SK-N-SH treated with all-trans-retinoic acid at 6 μM for 48 hours (cell line): ENCODE results near the gene ARL15.

Source experiments
- ESRRG ChIP-seq: fragments of 250-450 bp; sonication (Bioruptor Pico); IDR thresholded peaks from 2 replicates; pipeline ENCODE4 v1.6.1; 2021; ENCODE audit warnings: mild to moderate bottlenecking
- GLIS3 ChIP-seq: fragments of 250-450 bp; sonication (Bioruptor Pico); IDR thresholded peaks from 2 replicates; pipeline ENCODE4 v1.5.0; 2020; ENCODE audit warnings: mild to moderate bottlenecking, moderate library complexity
- RARB ChIP-seq: fragments of 250-450 bp; sonication (Bioruptor Pico); IDR thresholded peaks from 2 replicates; pipeline ENCODE4 v1.8.0; 2021; ENCODE audit warnings: mild to moderate bottlenecking, moderate library complexity
- SNAI2 ChIP-seq: fragments of 250-450 bp; sonication (Bioruptor Pico); IDR thresholded peaks from 2 replicates; pipeline ENCODE4 v1.5.0; 2020; ENCODE audit warnings: mild to moderate bottlenecking, moderate library complexity
- ZFP3 ChIP-seq: fragments of 250-450 bp; sonication (Bioruptor Pico); IDR thresholded peaks from 2 replicates; pipeline ENCODE4 v1.5.0; 2020; ENCODE audit warnings: mild to moderate bottlenecking, moderate library complexity
- ZFP30 ChIP-seq: fragments of 450-650 bp; formaldehyde crosslinking; IDR thresholded peaks from 2 replicates; pipeline ENCODE4 v1.5.0; 2022; ENCODE audit warnings: mild to moderate bottlenecking, moderate library complexity
- ZNF70 ChIP-seq: fragments of 450-650 bp; formaldehyde crosslinking; IDR thresholded peaks from 2 replicates; pipeline ENCODE4 v1.5.0; 2020; ENCODE audit warnings: mild to moderate bottlenecking, moderate library complexity
- TF ChIP-seq, protein P1 (sequence below): fragments of 250-450 bp; sonication (Bioruptor Pico); IDR thresholded peaks from 2 replicates; pipeline ENCODE4 v1.8.0; 2020; ENCODE audit warnings: mild to moderate bottlenecking, moderate library complexity, borderline replicate concordance
- TF ChIP-seq, protein P2 (sequence below): fragments of 250-450 bp; sonication (Bioruptor Pico); IDR thresholded peaks from 2 replicates; pipeline ENCODE4 v1.5.1; 2020; ENCODE audit warnings: low read depth, mild to moderate bottlenecking, moderate library complexity
- TF ChIP-seq, protein P3 (sequence below): fragments of 250-450 bp; sonication (Bioruptor Pico); IDR thresholded peaks from 2 replicates; pipeline ENCODE4 v1.5.0; 2020; ENCODE audit warnings: mild to moderate bottlenecking, moderate library complexity

DNA sequence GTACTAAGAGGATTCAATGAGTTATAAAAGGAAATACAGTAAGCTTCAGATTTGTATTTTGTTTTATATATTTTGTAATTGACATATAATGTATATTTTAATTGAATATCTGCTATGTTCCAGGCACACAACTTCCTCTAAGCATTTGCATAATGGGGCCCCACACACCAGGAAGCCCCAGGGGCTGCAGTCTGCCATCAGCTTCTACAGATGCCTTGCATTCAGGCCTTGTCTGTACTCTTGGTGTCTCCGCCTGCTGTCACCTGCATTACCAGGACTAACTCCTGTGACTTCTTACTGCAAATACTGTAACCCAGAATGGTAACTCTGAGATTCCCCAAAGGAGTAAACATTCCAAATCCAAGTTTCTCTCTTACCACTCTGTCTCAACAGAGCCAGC is 20.6 kb downstream of the ARL15 start:
- TF ChIP-seq, protein P1, sequence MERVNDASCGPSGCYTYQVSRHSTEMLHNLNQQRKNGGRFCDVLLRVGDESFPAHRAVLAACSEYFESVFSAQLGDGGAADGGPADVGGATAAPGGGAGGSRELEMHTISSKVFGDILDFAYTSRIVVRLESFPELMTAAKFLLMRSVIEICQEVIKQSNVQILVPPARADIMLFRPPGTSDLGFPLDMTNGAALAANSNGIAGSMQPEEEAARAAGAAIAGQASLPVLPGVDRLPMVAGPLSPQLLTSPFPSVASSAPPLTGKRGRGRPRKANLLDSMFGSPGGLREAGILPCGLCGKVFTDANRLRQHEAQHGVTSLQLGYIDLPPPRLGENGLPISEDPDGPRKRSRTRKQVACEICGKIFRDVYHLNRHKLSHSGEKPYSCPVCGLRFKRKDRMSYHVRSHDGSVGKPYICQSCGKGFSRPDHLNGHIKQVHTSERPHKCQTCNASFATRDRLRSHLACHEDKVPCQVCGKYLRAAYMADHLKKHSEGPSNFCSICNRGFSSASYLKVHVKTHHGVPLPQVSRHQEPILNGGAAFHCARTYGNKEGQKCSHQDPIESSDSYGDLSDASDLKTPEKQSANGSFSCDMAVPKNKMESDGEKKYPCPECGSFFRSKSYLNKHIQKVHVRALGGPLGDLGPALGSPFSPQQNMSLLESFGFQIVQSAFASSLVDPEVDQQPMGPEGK, result no peak
- TF ChIP-seq ZFP30 (CRISPR knock-in tag), result no peak
- no peak for TF ChIP-seq ZFP3
- no peak for TF ChIP-seq SNAI2 (CRISPR knock-in tag)
- TF ChIP-seq, protein P2, sequence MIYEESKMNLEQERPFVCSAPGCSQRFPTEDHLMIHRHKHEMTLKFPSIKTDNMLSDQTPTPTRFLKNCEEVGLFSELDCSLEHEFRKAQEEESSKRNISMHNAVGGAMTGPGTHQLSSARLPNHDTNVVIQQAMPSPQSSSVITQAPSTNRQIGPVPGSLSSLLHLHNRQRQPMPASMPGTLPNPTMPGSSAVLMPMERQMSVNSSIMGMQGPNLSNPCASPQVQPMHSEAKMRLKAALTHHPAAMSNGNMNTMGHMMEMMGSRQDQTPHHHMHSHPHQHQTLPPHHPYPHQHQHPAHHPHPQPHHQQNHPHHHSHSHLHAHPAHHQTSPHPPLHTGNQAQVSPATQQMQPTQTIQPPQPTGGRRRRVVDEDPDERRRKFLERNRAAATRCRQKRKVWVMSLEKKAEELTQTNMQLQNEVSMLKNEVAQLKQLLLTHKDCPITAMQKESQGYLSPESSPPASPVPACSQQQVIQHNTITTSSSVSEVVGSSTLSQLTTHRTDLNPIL (CRISPR knock-in tag), result no peak
- TF ChIP-seq ESRRG (CRISPR knock-in tag), result no peak
- no peak for TF ChIP-seq ZNF70 (CRISPR knock-in tag)
- no peak for TF ChIP-seq RARB (CRISPR knock-in tag)
- TF ChIP-seq, protein P3, sequence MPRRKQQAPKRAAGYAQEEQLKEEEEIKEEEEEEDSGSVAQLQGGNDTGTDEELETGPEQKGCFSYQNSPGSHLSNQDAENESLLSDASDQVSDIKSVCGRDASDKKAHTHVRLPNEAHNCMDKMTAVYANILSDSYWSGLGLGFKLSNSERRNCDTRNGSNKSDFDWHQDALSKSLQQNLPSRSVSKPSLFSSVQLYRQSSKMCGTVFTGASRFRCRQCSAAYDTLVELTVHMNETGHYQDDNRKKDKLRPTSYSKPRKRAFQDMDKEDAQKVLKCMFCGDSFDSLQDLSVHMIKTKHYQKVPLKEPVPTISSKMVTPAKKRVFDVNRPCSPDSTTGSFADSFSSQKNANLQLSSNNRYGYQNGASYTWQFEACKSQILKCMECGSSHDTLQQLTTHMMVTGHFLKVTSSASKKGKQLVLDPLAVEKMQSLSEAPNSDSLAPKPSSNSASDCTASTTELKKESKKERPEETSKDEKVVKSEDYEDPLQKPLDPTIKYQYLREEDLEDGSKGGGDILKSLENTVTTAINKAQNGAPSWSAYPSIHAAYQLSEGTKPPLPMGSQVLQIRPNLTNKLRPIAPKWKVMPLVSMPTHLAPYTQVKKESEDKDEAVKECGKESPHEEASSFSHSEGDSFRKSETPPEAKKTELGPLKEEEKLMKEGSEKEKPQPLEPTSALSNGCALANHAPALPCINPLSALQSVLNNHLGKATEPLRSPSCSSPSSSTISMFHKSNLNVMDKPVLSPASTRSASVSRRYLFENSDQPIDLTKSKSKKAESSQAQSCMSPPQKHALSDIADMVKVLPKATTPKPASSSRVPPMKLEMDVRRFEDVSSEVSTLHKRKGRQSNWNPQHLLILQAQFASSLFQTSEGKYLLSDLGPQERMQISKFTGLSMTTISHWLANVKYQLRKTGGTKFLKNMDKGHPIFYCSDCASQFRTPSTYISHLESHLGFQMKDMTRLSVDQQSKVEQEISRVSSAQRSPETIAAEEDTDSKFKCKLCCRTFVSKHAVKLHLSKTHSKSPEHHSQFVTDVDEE (CRISPR knock-in tag), result no peak
- TF ChIP-seq GLIS3 (CRISPR knock-in tag), result no peak
